ENCODE data around the gene BLACAT1. TPM values are rescaled to one million over a fixed set of nuclear protein-coding genes. Genes with fewer than 3 reads are reported as not detected.

Gene BLACAT1
- total RNA-seq, 3 donors from 2014 or later, result 0.66 to 1.5 TPM; not detected in 1

GRCh38 chr1:205458777-205459566, 3.1 kb upstream of the BLACAT1 start:
- no peak overlapping the region for H3K27ac ChIP-seq
- no peaks in the 10 kb centered on the region for H3K36me3 ChIP-seq
- no peaks in the 10 kb centered on the region for H3K9me3 ChIP-seq
- peaks cover 11 to 49% of the 10 kb centered on the region in 2 donors for H3K27me3 ChIP-seq
- H3K4me1 ChIP-seq, result peaks cover 0 to 8% of the 10 kb centered on the region in 2 donors
- no peak overlapping the region for H3K4me3 ChIP-seq
- TF ChIP-seq POLR2AphosphoS5 (IDR thresholded peaks at IDR 0.05) (no peak), CTCF (IDR thresholded peaks at IDR 0.05) (no peak), POLR2A (IDR thresholded peaks at IDR 0.05) (no peak)
- intact Hi-C loops (cut with DNase I; ENCODE audit: low total_unique reads), result no loop called here
- no peak for DNase-seq (ENCODE audit: low spot score in 2 of 2)

GRCh38 chr1:205456868-205457745, 1.3 kb upstream of the BLACAT1 start:
- intact Hi-C loops (cut with DNase I; ENCODE audit: low total_unique reads), result no loop called here
- peak overlapping the region; percentile 4 to 61 (median 39) for H3K4me3 ChIP-seq
- H3K36me3 ChIP-seq, result no peaks in the 10 kb centered on the region
- TF ChIP-seq POLR2AphosphoS5 (IDR thresholded peaks at IDR 0.05) (no peak), POLR2A (IDR thresholded peaks at IDR 0.05) (no peak), CTCF (IDR thresholded peaks at IDR 0.05) (no peak)
- DNase-seq (ENCODE audit: low spot score in 2 of 2), result no peak
- H3K27me3 ChIP-seq, result peaks cover 11 to 68% of the 10 kb centered on the region in 2 donors
- H3K9me3 ChIP-seq, result no peaks in the 10 kb centered on the region
- no peak overlapping the region for H3K27ac ChIP-seq
- H3K4me1 ChIP-seq, result peaks cover 0 to 8% of the 10 kb centered on the region in 2 donors

GRCh38 chr1:205456383-205456867, 580 bp upstream of the BLACAT1 start:
- Histone ChIP-seq H3K4me3 (peak overlapping the region; percentile 4 to 61 (median 39)), H3K4me1 (peaks cover 0 to 8% of the 10 kb centered on the region in 2 donors), H3K27me3 (peaks cover 11 to 70% of the 10 kb centered on the region in 2 donors), H3K36me3 (no peaks in the 10 kb centered on the region), H3K9me3 (no peaks in the 10 kb centered on the region), H3K27ac (no peak overlapping the region)
- intact Hi-C loops (cut with DNase I; ENCODE audit: low total_unique reads), result no loop called here
- TF ChIP-seq POLR2AphosphoS5 (IDR thresholded peaks at IDR 0.05), result no peak
- no peak for TF ChIP-seq CTCF (IDR thresholded peaks at IDR 0.05)
- no peak for TF ChIP-seq POLR2A (IDR thresholded peaks at IDR 0.05)
- no peak for DNase-seq (ENCODE audit: low spot score in 2 of 2)

GRCh38 chr1:205454903-205455335, 926 bp downstream of the BLACAT1 start:
- TF ChIP-seq POLR2AphosphoS5 (IDR thresholded peaks at IDR 0.05) (no peak), CTCF (IDR thresholded peaks at IDR 0.05) (no peak), POLR2A (IDR thresholded peaks at IDR 0.05) (no peak)
- H3K4me3 ChIP-seq, result no peak overlapping the region
- peaks cover 11 to 71% of the 10 kb centered on the region in 2 donors for H3K27me3 ChIP-seq
- intact Hi-C loops (cut with DNase I; ENCODE audit: low total_unique reads), result no loop called here
- H3K4me1 ChIP-seq, result peaks cover 0 to 8% of the 10 kb centered on the region in 2 donors
- no peak overlapping the region for H3K27ac ChIP-seq
- no peaks in the 10 kb centered on the region for H3K9me3 ChIP-seq
- H3K36me3 ChIP-seq, result no peaks in the 10 kb centered on the region
- no peak for DNase-seq (ENCODE audit: low spot score in 2 of 2)
